ENCODE data around the gene BNC2. TPM values are rescaled to one million over a fixed set of nuclear protein-coding genes. Genes with fewer than 3 reads are reported as not detected.

The BNC2 gene
- total and polyA plus RNA-seq, 2 of the 13 experiments (the other 11 are each of a cell fraction or from before 2014, with no cell fraction given): not detected

- TF ChIP-seq, protein P1, sequence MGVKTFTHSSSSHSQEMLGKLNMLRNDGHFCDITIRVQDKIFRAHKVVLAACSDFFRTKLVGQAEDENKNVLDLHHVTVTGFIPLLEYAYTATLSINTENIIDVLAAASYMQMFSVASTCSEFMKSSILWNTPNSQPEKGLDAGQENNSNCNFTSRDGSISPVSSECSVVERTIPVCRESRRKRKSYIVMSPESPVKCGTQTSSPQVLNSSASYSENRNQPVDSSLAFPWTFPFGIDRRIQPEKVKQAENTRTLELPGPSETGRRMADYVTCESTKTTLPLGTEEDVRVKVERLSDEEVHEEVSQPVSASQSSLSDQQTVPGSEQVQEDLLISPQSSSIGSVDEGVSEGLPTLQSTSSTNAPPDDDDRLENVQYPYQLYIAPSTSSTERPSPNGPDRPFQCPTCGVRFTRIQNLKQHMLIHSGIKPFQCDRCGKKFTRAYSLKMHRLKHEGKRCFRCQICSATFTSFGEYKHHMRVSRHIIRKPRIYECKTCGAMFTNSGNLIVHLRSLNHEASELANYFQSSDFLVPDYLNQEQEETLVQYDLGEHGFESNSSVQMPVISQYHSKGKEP (CRISPR knock-in tag; IDR thresholded peaks at IDR 0.05): no peak
- TF ChIP-seq MEIS2 (CRISPR knock-in tag; IDR thresholded peaks at IDR 0.05) (no peak), ZNF792 (CRISPR knock-in tag; IDR thresholded peaks at IDR 0.05) (no peak), CREM (IDR thresholded peaks at IDR 0.05) (no peak), CREM (CRISPR knock-in tag; IDR thresholded peaks at IDR 0.05) (no peak), ZNF101 (CRISPR knock-in tag; IDR thresholded peaks at IDR 0.05; ENCODE audit: borderline replicate concordance, low read depth) (no peak), ETV5 (CRISPR knock-in tag; IDR thresholded peaks at IDR 0.05; ENCODE audit: borderline replicate concordance) (no peak)
Measured at GRCh38 chr9:16535555-16535954, 334.9 kb downstream of the BNC2 start (continued).

DNA sequence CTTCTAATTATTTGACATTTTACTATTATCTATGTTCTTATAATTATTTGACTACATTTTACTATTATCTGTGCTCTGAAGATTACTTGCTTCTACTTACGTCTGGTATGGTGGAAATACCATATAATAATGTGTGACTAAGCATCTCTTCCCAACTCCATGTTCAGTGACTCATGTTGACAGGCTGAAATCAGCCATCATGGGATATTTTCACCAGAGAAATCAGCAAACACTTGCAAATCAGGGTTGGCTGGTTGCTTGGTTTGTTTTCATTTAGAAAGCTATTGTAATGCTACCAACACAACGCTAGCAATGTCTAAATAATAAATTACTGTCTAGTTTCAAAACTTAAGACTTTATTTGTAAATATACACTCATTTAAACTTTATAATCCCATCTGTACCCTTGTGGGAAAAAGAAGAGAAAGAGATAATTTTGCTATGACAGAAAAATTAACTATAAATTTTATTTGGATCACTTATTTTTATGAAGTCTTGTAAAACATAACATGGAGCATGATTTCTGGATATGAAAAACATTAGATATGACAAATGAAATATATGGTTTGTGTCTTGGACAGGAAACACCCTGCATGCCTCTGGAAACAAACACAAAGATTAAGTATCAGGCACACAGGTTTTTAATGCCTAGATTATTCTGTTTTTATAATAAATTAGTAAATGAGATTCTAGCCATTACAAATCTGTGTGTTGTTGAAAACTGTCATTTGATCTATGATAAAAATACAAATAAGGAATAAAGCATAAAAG, 337.6 kb downstream of the BNC2 start:
- no peak overlapping the region for H3K27ac ChIP-seq (ENCODE audit: extremely low read length, insufficient read depth, low read length)
- no peak overlapping the region for H3K9ac ChIP-seq (ENCODE audit: insufficient read depth, low read depth, low read length)
- no peaks in the 10 kb centered on the region for H3K4me1 ChIP-seq (ENCODE audit: insufficient read depth, low read length)
- FAIRE-seq (no peak), DNase-seq (ENCODE audit: low spot score) (no peak), ATAC-seq (no peak)
- no TSS peak for BruUV-seq (replicated peaks)
- in situ Hi-C loops (cut with HindIII; ENCODE audit: extremely low pct_ligation_motif_present, low pct_unique_long_range_greater_than_20kb): no loop called here
- no peaks in the 10 kb centered on the region for H3K9me3 ChIP-seq (ENCODE audit: low read length)
- no peaks in the 10 kb centered on the region for H3K27me3 ChIP-seq (ENCODE audit: control insufficient read depth in 1 of 2, insufficient read depth in 2 of 2, low read length in 2 of 2)
- WGBS (ENCODE audit: low lambda C conversion rate): 5% methylated on average over 2 of the region's 2 CpGs
- H3K4me2 ChIP-seq (ENCODE audit: low read depth, low read length): no peak overlapping the region
- POLR2A ChIA-PET: no interaction called here
- CTCF ChIA-PET (ENCODE audit: low intra/inter-chr PET ratio, low total read pairs): no interaction called here
- no peaks in the 10 kb centered on the region for H3K36me3 ChIP-seq (replicated peaks in 1 of 2; ENCODE audit: control insufficient read depth in 1 of 2, insufficient read depth in 2 of 2, low read length in 2 of 2)
- H3K79me2 ChIP-seq (ENCODE audit: insufficient read depth, low read length): no peaks in the 10 kb centered on the region
- H4K20me1 ChIP-seq (ENCODE audit: insufficient read depth, low read length): no peaks in the 10 kb centered on the region
- no peak overlapping the region for H2AFZ ChIP-seq (ENCODE audit: low read length)
- H3K4me3 ChIP-seq (replicated peaks in 1 of 3; ENCODE audit: insufficient read depth in 1 of 3, low read depth in 2 of 3, low read length in 3 of 3): no peak overlapping the region
- intact Hi-C loops (cut with micrococcal nuclease; ENCODE audit: unreplicated experiment): no loop called here
- no peak for TF ChIP-seq HES4 (CRISPR knock-in tag; IDR thresholded peaks at IDR 0.05; ENCODE audit: borderline replicate concordance)
- TF ChIP-seq ZFP62 (CRISPR knock-in tag; IDR thresholded peaks at IDR 0.05): no peak
- no peak for TF ChIP-seq CBX2 (IDR thresholded peaks at IDR 0.05; ENCODE audit: low read depth, low read length)
- TF ChIP-seq CBX2 (CRISPR knock-in tag; IDR thresholded peaks at IDR 0.05; ENCODE audit: low read depth): no peak
- TF ChIP-seq SRF (IDR thresholded peaks at IDR 0.05; ENCODE audit: low read depth, low read length): no peak
- no peak for TF ChIP-seq SIN3B (IDR thresholded peaks at IDR 0.05; ENCODE audit: low read length)
- TF ChIP-seq ZNF121 (CRISPR knock-in tag; IDR thresholded peaks at IDR 0.05): no peak
- TF ChIP-seq JDP2 (CRISPR knock-in tag; IDR thresholded peaks at IDR 0.05; ENCODE audit: borderline replicate concordance): no peak
- TF ChIP-seq ZBTB14 (CRISPR knock-in tag; IDR thresholded peaks at IDR 0.05): no peak
- no peak for TF ChIP-seq POLR2AphosphoS5 (IDR thresholded peaks at IDR 0.05; ENCODE audit: low read depth, low read length)
- no peak for TF ChIP-seq ZFP36L2 (CRISPR knock-in tag; IDR thresholded peaks at IDR 0.05)
- TF ChIP-seq TFAP4 (IDR thresholded peaks at IDR 0.05; ENCODE audit: borderline replicate concordance, low read depth): no peak
- TF ChIP-seq, protein P2, sequence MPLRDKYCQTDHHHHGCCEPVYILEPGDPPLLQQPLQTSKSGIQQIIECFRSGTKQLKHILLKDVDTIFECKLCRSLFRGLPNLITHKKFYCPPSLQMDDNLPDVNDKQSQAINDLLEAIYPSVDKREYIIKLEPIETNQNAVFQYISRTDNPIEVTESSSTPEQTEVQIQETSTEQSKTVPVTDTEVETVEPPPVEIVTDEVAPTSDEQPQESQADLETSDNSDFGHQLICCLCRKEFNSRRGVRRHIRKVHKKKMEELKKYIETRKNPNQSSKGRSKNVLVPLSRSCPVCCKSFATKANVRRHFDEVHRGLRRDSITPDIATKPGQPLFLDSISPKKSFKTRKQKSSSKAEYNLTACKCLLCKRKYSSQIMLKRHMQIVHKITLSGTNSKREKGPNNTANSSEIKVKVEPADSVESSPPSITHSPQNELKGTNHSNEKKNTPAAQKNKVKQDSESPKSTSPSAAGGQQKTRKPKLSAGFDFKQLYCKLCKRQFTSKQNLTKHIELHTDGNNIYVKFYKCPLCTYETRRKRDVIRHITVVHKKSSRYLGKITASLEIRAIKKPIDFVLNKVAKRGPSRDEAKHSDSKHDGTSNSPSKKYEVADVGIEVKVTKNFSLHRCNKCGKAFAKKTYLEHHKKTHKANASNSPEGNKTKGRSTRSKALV (CRISPR knock-in tag; IDR thresholded peaks at IDR 0.05): no peak
- TF ChIP-seq RBM22 (optimal IDR thresholded peaks at IDR 0.05; ENCODE audit: low read length): no peak
